ENCODE results near the gene CACNG1.

DNA sequence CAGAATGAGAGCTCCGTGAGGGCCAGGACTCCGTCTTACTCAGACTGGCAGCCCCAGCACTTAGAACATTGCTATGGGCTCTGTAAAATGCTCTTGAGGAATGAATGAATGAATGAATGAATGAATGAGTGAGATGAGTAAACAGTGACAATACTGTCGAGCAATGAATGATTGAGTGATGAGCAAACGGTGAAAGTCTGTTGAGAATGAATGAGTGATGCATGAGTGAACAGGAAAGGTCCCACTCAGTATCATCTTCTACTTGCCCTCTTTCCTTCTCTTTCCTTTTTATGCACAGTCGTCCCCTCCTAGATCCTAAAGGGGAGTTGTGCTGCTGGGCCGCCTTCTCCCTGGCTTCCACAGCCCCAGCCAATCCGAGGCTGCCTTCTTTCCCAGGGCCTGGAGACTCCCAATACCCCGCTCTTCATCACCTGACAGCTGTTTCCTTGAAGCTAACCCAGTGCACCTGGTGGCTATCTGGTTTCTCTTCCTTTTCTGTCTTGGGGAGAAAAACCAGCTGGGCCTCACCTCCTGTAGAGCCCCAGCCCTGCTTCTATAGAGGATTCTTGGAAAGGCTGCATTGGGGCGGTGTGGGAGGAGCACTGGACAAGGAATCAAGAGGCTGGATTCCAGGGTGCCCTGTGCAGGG lies 32.7 kb upstream of the CACNG1 start:
- TF ChIP-seq POLR2A (IDR thresholded peaks at IDR 0.05) = no peak
- TF ChIP-seq, protein P1, sequence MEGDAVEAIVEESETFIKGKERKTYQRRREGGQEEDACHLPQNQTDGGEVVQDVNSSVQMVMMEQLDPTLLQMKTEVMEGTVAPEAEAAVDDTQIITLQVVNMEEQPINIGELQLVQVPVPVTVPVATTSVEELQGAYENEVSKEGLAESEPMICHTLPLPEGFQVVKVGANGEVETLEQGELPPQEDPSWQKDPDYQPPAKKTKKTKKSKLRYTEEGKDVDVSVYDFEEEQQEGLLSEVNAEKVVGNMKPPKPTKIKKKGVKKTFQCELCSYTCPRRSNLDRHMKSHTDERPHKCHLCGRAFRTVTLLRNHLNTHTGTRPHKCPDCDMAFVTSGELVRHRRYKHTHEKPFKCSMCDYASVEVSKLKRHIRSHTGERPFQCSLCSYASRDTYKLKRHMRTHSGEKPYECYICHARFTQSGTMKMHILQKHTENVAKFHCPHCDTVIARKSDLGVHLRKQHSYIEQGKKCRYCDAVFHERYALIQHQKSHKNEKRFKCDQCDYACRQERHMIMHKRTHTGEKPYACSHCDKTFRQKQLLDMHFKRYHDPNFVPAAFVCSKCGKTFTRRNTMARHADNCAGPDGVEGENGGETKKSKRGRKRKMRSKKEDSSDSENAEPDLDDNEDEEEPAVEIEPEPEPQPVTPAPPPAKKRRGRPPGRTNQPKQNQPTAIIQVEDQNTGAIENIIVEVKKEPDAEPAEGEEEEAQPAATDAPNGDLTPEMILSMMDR (IDR thresholded peaks at IDR 0.05) = no peak
- no peak for TF ChIP-seq POLR2AphosphoS5 (IDR thresholded peaks at IDR 0.05)
